ENCODE measurements around the gene VIPR2.
"Not testable (repeated sequence)": the region's sequence is repeated elsewhere in the genome, so short reads cannot be mapped to it uniquely, and the experiment has no call there.

VIPR2 gene

GRCh38 chr7:159084069-159084801 lies 60.4 kb downstream of the VIPR2 start:
- no peak for DNase-seq

- no peak for DNase-seq
Observed at GRCh38 chr7:159083698-159084068, 61.0 kb downstream of the VIPR2 start.

- no peak for DNase-seq
Observed at GRCh38 chr7:159083001-159083697, 61.5 kb downstream of the VIPR2 start.

- not testable (repeated sequence) for DNase-seq
Observed at GRCh38 chr7:159082075-159082474, 62.6 kb downstream of the VIPR2 start.

DNA sequence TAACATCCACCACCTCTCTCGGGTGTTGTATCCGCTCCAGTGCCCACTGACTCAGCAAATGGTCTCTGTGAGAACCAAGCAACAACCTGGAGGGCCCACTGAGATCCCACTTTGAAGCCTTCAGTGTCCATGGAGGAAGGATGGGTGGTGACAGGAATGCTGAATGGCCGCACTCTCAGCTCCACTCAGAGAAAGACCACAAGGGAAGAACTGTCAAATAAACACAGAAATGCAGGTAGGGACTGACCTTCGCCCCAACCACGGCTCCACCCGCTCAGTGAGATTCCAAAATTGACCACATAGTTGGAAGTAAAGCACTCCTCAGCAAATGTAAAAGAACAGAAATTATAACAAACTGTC lies 65.8 kb downstream of the VIPR2 start:
- no peak for DNase-seq

DNA sequence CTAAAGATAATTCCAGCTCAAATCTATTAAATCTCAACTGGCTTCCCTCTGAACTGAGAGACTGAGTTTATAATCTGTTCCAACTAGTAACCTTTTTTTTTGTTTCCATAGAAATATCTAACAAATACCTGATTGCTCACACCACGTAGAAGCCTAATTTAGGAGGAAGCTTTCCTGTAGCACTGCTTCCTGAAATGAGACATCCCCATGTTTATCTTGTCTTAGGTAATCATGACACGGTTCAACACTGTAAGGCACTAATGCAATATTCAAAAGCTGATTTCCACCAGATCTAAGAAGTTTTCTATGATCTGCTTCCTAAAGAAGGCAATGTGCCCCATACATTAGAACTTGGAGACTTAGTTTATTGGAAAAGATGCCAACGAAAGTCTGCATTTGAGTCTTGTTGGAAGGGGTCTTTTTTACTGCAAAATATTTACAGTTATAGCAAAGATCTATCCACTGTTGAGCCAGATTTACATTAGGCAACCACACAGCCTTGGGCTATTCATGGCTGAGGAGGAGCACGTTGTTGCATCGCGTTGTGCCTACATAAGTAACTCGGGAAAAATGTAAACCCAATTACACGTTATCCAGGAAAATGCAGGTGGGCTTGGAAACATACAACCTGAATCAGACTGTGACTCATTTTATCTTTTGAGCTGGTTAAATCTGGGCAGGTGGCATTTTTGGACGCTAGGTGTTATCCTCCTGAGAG lies 66.3 kb downstream of the VIPR2 start:
- DNase-seq: no peak

- no peak for DNase-seq
Observed at GRCh38 chr7:159076333-159076732, 68.3 kb downstream of the VIPR2 start.

- no peak for DNase-seq
Observed at GRCh38 chr7:159075563-159076238, 69.0 kb downstream of the VIPR2 start.

DNA sequence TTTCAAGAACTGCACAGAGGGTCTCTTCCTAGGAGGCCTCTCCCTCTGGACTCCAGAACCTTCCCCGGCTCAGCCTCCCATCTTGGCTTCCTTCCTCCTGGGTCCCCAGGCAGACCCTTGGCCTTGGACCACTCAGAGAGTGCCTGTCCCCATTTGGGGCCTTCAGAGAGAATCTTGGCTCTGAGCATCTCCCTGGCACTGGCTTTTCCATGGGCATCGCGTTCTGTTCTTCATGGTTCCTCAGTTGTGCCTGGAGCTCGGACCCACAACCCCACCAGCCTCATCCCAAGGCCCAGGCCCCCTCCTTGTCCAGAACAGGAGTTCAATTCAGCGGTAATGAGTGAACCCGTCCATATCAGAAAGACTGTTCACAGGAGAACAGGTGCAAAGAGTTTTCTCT lies 73.4 kb downstream of the VIPR2 start:
- no peak for DNase-seq

GRCh38 chr7:159070431-159071148 lies 74.1 kb downstream of the VIPR2 start:
- DNase-seq: no peak

- no peak for DNase-seq
Observed at GRCh38 chr7:159068893-159069448, 75.7 kb downstream of the VIPR2 start.

DNA sequence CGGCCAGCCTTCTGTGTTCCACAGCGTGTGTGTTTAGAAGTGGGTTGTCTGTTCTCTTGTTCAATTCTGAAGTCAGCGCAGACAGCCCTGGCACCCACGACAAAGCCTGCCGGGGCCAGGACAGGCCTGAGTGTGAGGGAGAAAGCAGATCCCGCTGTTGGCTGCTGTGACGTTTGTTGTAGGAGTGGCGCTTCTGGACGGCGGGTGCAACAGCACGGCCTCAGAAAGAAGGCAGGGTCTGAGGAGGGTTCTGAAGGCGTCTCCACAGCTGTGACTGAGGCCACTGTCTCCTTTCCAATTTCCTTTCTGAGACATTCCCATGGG lies 76.2 kb downstream of the VIPR2 start:
- no peak for DNase-seq

GRCh38 chr7:159067576-159068487 lies 76.8 kb downstream of the VIPR2 start:
- DNase-seq: no peak

DNA sequence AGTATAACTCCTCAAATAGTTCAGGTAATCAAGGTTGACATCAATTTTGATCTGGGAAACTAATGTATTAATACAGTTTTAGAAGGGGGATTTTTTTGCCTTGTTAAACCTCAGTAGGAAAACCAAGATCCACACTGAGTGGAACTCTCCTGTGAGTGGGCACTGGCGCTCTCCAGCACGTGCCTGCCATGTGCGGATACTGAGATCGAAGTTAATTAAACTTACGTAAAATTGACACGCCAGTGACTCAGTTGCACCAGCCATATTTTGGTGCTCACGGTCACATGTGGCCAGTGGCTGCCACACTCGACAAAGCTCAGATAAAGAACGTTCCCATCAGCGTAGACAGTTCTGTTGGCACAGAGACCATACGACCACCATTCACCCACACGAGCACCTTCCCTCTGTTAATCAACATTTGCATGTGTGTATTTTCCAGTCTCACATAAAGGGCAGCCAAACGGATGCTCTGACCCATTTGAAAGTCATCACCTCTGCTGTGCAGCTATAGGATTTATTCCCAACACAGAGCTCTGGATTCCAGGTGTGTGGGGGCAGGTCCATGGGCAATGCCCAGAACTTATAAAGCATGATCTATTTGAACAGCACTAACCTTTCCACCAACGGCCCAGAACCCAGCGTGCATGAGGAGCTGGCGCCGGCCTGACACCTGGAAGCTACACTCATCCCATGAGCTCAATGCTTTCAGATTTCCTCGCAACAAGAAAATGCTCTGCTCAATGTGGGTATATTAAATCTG lies 77.7 kb downstream of the VIPR2 start:
- DNase-seq: no peak

GRCh38 chr7:159065852-159066480 lies 78.7 kb downstream of the VIPR2 start:
- DNase-seq: no peak

GRCh38 chr7:159064816-159065510 lies 79.7 kb downstream of the VIPR2 start:
- no peak for DNase-seq

DNA sequence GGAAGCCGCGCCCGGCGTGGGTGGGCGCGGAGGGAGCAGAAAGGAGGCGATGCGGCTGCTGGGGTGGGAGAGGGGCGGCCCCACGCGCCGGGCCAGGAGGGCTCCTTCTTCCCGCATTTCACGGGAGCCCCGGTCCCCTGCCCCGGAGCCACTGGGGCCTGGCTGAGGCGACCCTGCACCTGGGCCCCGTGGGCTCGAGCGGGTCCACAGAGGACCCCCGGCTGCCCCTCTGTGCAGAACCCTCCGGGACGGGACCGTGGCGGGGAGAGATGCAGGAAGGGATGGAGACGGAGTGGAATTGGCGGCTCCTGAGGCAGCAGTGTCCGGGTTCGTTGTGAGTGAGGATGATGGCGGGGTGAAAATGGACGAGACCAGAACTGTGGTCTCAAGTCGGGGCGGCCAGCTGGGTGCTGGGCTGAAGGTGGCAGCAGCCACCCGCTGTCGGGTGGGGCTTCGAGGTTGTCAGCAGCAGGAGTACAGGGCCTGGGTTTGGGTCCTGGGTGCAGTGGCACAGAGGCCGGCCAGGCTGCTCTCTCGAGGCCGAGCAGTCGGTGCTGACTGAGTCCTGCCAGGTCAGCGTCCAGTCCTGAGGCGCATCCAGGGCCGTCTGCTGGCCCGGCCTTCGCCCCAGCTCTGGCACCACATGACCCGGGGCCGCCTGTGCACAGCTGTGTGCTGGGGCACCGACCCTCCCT lies 80.4 kb downstream of the VIPR2 start:
- DNase-seq: no peak

DNA sequence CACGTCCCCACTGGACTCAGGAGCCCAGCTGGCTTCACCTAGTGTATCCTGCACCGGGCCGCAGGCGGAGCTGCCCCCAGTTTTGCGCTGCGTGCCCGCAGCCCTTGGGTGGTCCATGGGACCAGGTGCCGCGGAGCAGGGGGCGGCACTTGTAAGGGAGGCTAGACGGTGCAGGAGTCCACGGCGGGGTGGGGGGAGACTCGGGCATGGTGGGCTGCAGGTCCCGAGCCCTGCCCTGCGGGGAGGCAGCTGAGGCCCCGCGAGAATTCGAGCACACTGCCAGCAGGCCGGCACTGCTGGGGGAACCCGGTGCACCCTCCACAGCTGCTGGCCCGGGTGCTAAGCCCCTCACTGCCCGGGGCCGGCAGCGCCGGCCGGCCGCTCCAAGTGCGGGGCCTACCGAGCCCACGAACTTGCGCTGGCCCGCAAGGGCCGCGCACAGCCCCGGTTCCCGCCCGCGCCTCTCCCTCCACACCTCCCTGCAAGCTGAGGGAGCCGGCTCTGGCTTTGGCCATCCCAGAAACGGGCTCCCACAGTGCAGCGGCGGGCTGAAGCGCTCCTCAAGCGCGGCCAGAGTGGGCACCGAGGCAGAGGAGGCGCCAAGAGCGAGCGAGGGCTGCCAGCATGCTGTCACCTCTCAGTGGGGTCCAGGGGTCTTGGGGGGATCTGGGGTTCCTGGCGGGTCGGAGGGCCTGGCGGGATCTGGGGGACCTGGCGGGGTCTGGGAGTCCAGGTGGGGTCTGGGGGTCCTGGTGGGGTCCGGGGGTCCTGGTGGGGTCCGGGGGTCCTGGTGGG lies 81.4 kb downstream of the VIPR2 start:
- no peak for DNase-seq

All from CD4-positive, alpha-beta T cell treated with Interleukin-1 beta for 1 hour (primary cell).